HTERT RPE-1 (cell line): ENCODE measurements around the gene NUP58.
"Not testable (repeated sequence)": the region's sequence is repeated elsewhere in the genome, so short reads cannot be mapped to it uniquely, and the experiment has no call there.

Experiments
- in situ Hi-C: fragments of 300-500 bp; cut with MboI; formaldehyde crosslinking; loops from 4 replicates; pipeline ENCODE4 v1.14.3; 2020; ENCODE audit warnings: low sequenced_read_pairs

NUP58 gene

GRCh38 chr13:25302121-25302520, 696 bp downstream of the NUP58 start:
- in situ Hi-C loops = no loop called here

GRCh38 chr13:25306671-25307464, 5.4 kb downstream of the NUP58 start:
- in situ Hi-C loops = no loop called here

GRCh38 chr13:25310891-25311290, 9.5 kb downstream of the NUP58 start:
- in situ Hi-C loops = no loop called here

GRCh38 chr13:25318946-25319345, 17.5 kb downstream of the NUP58 start:
- in situ Hi-C loops = not testable (repeated sequence)

GRCh38 chr13:25319771-25320170, 18.3 kb downstream of the NUP58 start:
- in situ Hi-C loops = no loop called here

- in situ Hi-C loops = no loop called here
These were observed 22.7 kb downstream of the NUP58 start for GRCh38 chr13:25324100-25324499.

GRCh38 chr13:25329706-25330105, 28.3 kb downstream of the NUP58 start:
- in situ Hi-C loops = no loop called here

- in situ Hi-C loops = no loop called here
These were observed 29.1 kb downstream of the NUP58 start for GRCh38 chr13:25330541-25330940.

- in situ Hi-C loops = no loop called here
These were observed 34.4 kb downstream of the NUP58 start for GRCh38 chr13:25335856-25336255.

- in situ Hi-C loops = no loop called here
These were observed 44.2 kb downstream of the NUP58 start for GRCh38 chr13:25345576-25345975.

- in situ Hi-C loops = no loop called here
These were observed 45.7 kb downstream of the NUP58 start for GRCh38 chr13:25347151-25347550.

- in situ Hi-C loops = no loop called here
These were observed 50.0 kb downstream of the NUP58 start for GRCh38 chr13:25351404-25351803.

GRCh38 chr13:25352230-25352629, 50.8 kb downstream of the NUP58 start:
- in situ Hi-C loops = no loop called here

- in situ Hi-C loops = no loop called here
These were observed 51.4 kb downstream of the NUP58 start for GRCh38 chr13:25352806-25353205.

- in situ Hi-C loops = no loop called here
These were observed 51.9 kb downstream of the NUP58 start for GRCh38 chr13:25353344-25353743.

- in situ Hi-C loops = no loop called here
These were observed 53.0 kb downstream of the NUP58 start for GRCh38 chr13:25354377-25354776.

GRCh38 chr13:25360443-25360842, 59.0 kb downstream of the NUP58 start:
- in situ Hi-C loops = not testable (repeated sequence)

- in situ Hi-C loops = no loop called here
These were observed 64.4 kb downstream of the NUP58 start for GRCh38 chr13:25365720-25366235.

- in situ Hi-C loops = no loop called here
These were observed 69.9 kb downstream of the NUP58 start for GRCh38 chr13:25371158-25371874.

- in situ Hi-C loops = no loop called here
These were observed 70.5 kb downstream of the NUP58 start, which contains the start of gene ATP8A2 for GRCh38 chr13:25371875-25372283. Gene ATP8A2 (plus strand): TSS chr13:25371974. CDS start chr13:25372213, 239 bp downstream.

- in situ Hi-C loops = no loop called here
These were observed 71.1 kb downstream of the NUP58 start for GRCh38 chr13:25372284-25373081.
